Limb (tissue), 2 donors: ENCODE results near the gene FCMR.
"Not testable (repeated sequence)": the region's sequence is repeated elsewhere in the genome, so short reads cannot be mapped to it uniquely, and the experiment has no call there.

Experiments used
- DNase-seq, 2 donors: peaks; one replicate each; pipeline ENCODE4 v3.0.0-alpha.2; 2016; ENCODE audit errors: extremely low spot score in 2 of 2

Gene FCMR

DNA sequence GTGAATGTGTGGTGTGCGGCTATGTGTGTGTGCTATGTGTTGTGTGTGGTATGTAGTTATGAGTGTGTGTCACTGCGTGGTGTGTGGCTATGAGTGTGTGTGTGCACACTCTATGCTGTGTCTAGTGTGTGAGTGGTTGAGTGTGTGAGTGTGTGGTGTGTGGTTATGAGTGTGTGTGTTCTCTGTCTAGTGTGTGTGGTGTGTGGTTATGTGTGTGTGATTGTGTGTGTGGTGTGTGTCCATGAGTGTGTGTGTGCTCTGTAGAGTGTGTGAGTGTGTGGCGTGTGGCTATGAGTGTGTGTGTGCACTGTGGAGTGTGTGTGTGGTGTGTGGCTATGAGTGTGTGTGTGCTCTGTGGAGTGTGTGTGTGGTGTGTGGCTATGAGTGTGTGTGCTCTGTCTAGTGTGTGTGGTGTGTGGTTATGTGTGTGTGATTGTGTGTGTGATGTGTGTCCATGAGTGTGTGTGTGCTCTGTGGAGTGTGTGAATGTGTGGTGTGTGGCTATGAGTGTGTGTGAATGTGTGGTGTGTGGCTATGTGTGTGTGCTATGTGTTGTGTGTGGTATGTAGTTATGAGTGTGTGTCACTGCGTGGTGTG, 2.3 kb upstream of the FCMR start:
- not testable (repeated sequence) for DNase-seq

DNA sequence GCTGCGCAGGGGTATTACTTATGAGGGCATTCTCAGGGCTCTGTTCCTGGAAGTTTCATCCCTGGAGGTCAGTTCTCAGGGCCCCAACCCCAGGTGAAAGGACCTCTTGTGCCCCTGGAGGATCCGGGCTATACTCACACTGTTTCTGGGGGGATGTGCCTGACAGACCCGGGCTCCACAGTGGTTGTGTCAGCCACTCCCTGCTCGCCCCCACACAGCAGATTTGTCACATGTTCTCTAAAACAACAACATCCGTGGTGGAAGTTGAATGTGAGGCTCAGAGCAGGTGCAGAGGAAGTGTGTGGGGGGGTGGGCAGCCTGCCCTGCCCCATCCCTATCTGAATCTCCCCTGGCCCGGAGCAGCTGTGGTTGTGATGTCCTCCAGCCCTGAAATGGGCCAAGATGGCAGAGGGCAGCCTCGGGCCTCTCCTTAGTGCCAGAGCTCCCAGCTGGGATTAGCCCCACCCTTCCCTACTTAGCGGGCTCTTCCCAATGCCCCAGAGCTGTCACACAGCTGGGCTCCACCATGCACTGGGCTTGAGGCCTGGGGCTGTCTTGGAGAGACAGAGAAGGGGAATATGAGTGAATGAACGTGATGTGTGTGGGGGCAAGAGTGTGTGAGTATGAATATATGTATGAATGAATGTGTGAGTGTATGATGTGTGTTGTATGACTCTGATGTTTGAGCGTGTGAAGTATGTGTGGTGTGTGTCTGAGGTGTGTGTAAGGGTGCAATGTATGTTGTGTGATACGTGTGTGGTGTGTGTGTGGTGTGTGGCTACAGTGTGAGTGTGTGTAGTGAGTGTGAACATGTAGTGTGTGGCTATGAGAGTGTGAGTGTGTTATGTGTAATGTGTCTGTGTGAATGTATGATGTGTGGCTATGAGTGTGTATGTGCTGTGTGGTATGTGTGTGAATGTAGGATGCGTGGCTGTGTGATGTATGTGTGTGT, 1.5 kb upstream of the FCMR start:
- DNase-seq = no peak

DNA sequence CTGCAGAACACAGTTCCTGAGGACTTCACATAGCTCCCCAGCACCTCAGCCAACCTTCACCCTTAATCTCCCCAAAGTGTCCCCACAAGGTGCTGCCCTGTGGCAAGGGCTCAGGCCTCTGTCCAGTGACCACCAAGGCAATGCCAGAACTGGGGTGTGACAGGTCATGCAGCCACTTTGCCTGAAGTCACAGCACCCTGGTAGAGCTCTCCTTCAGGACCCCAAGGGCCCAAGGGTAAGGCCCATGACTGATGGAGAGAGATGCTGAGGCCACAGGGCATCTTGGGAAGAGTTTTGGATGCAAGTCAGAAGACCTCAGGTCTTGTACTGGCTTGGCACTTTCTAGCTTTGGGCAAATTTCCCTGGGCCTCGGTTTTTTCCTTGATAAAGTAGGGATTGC, 783 bp upstream of the FCMR start:
- no peak for DNase-seq

GRCh38 chr1:206918076-206918475, 3.7 kb downstream of the FCMR start:
- DNase-seq = no peak

DNA sequence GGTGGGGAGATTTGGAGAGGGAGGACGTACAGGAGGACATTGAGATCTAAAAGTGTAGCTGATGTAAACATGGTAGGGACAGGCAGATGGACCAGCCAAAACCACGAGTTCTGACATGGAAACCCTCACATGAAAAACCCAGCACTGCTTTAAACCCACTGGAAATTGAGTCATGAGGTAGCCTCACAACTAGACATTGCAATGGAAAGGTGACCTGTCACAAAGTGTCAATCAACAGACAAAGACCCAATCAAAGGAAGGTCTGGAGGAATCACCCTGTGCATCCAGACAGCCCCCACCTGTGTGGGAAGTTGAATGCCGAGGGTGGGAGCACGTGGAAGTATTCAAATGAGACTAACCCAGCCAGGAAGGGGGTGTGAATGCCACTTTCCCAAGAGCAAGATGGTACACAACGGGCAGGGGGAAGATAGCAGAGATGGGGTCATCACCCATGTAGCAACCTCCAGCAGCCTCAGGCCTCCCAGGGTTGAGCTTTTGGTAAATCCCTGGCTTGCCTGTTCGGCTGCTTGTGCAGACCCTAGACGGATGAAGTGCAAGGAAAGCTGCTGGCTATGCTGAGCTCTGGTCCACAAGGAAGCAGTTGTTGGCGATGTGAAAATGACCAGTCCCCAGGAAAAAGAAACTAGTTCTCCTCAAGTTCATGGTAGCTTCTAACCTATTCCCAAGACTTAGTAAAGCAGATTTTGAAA, 5.6 kb downstream of the FCMR start:
- no peak for DNase-seq

DNA sequence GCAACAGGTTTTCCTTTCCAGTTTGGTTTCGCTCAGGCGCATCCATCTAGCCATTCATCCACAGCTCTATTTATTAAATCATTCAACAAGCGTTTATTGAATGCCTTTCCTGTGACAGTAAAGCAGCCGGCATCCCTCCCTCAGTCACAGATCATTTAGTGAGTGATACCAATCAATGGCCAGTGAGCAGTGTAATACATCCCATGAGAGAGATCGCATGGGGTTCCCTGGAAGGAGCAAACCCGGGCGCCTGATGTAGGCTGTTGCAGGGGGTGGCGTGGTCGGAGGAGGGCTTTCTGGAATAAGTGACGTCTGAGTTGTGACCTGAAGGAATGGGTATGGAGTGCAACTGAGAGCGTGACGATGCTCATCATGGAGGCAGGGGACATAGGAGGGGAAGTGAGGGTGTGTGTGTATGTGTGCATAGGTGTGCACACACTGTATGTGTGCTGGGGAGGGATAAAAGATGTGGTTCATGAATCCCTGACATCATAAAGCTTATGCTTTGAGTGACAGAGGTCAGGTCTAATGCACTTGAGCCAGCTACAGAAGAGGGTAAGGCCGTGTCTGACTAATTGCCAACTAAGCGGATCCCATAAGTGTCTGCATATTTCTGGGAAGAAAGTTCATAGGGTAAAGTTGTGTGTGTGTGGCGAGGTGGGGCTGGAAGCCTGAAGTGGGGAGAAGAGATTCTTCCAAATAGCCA, 6.6 kb downstream of the FCMR start:
- DNase-seq = no peak

DNA sequence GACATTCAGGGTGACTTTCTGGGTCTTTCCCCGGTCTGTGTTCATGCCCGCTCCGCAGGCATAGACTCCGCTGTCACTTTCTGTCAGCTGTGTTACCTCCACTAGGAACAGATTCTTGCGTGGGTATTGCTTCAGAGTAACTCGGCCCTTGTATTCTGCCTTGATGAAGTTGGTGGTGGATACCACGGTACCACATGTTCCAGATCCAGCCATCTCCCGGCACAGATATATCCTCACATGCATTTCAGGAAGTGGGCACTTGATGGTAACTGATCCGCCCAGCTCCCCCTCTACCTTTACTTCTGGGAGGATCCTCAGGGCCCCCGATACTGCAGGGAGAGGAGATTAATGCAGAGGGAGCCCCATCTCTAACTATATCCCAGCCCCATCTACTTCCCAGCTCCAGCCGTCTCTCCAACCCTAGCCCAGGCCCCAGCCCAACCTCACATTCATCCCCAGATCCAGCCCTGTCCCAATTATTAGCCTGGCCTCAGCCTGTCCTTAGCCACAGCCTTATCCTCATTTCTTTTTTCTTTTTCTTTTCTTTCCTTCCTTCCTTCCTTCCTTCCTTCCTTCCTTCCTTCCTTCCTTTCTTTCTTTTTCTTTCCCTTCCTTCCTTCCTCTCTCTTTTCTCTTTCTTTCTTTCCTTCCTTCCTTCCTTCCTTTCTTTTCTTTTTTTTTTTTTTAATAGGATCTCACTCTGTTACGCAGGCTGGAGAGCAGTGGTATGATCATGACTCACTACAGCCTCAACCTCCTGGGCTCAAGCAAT, 7.8 kb downstream of the FCMR start:
- no peak for DNase-seq

GRCh38 chr1:206912445-206913095, 9.2 kb downstream of the FCMR start:
- DNase-seq = peak; percentile 73 to 87

DNA sequence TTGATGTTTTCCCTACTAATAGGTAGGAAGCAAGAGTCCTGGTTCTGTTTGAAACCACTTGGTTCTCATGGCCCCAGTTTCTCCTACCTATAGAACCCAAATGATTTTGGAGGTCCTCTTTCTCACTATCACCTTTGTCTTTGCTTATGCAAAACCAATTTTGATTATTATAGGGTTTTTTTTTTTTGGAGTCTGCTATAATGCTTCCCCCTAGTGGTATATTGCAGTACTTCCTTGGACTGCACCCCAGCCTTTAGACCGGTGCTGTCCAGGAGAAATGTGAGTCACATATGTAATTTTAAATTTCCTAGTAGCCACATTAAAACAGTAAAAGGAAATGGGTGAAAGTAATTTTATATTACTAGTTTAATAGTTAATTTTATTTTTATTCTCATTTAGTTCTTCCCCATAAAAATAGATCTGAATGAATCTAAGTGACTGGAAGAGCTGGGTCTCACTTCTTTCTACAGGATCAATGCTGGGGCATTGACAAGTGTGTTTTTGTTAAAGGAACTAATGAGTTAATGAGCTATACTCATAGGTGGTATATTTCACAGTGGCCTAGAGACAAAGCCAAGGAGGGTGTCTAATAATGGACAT, 10.6 kb downstream of the FCMR start:
- DNase-seq = peak in 1 of 2 donors; percentile 52

DNA sequence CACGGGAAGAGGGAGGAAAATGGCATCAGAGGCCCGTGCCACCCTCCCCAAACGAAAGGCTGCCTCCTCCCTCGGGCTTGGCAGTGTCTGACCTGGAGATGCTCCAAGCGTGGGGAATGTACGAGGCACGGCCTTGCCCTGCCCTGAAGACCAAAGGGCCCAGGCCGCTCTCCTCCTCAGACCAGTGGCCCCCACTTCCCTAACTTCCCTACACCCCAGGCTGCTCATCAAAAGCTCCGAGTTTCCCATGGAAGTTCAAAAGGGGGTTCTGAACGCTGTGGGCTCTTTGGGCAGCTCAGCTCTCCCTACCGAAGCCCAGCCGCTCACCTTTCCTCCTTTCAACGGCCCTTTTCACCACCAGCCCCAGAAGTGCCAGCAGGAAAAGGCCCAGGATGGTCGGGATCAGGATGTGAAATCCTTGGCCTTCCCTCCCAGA, 11.8 kb downstream of the FCMR start:
- no peak for DNase-seq

- DNase-seq = peak in 1 of 2 donors; percentile 75
Measured at GRCh38 chr1:206909161-206909882, 12.4 kb downstream of the FCMR start.

DNA sequence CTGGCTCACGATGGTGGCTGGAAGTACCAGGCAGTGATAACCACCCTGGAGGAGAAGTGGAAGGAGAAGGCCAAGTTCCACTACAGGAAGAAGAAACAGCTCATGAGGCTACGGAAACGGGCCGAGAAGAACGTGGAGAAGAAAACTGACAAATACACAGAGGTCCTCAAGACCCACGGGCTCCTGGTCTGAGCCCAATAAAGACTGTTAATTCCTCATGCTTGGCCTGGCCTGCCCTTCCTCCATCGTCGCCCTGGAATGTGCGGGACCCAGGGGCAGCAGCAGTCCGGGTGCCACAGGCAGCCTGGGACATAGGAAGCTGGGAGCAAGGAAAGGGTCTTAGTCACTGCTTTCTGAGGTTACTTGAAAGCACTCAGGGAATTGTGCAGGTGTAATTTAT, 13.7 kb downstream of the FCMR start:
- DNase-seq = no peak

- DNase-seq = no peak
Measured at GRCh38 chr1:206907304-206907991, 14.3 kb downstream of the FCMR start.

- DNase-seq = no peak
Measured at GRCh38 chr1:206905295-206906164, 16.2 kb downstream of the FCMR start.

- DNase-seq = no peak
Measured at GRCh38 chr1:206904423-206905142, 17.2 kb downstream of the FCMR start.

DNA sequence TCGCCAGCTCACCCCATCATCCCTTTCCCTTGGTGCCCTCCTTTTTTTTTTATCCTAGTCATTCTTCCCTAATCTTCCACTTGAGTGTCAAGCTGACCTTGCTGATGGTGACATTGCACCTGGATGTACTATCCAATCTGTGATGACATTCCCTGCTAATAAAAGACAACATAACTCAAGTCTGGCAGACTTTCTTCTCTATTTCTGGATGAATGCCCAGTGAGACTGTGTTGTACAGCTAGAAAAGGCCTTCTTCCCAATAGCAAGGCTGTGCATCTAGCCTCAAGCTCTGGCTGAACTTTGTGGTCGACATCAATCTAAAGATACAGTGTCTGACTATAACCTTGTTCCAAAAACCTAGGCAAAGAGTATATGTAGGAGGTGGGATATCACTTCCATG, 18.1 kb downstream of the FCMR start:
- no peak for DNase-seq

GRCh38 chr1:206902702-206903101, 19.0 kb downstream of the FCMR start:
- DNase-seq = no peak
